Aorta (tissue), 5 donors: ENCODE results near the gene TCF20. TPM values are rescaled to one million over a fixed set of nuclear protein-coding genes. Genes with fewer than 3 reads are reported as not detected.
A peak's percentile ranks its signal among the peaks of the same experiment; 100 is the strongest.

Experiments used
- ATAC-seq: fragments of 200-7000 bp; cut with Tn5 transposase; one replicate; pipeline ENCODE4 v1.9.1; 2022; ENCODE audit warnings: moderate library complexity; ENCODE audit not compliant: low FRiP score
- DNase-seq, 2 donors: peaks; one replicate each; pipeline ENCODE4 v3.0.0-alpha.2; 2020
- H3K27ac ChIP-seq, 2 donors: one replicate each; pipeline ENCODE4 v1.5.1; 2013; ENCODE audit warnings: low read length in 2 of 2, mild to moderate bottlenecking in 2 of 2, moderate library complexity in 2 of 2, control low read depth in 1 of 2, inconsistent platforms in 1 of 2, low read depth in 1 of 2
- H3K27me3 ChIP-seq, 2 donors: one replicate each; pipeline ENCODE4 v1.6.1; 2013; ENCODE audit warnings: control low read depth in 1 of 2, low read length in 1 of 2, mild to moderate bottlenecking in 1 of 2, moderate library complexity in 1 of 2; ENCODE audit not compliant: insufficient read depth in 2 of 2, control insufficient read depth in 1 of 2
- H3K36me3 ChIP-seq, 2 donors: one replicate each; pipeline ENCODE4 v1.6.1; 2013; ENCODE audit warnings: control low read depth in 1 of 2, low read length in 1 of 2, mild to moderate bottlenecking in 1 of 2; ENCODE audit not compliant: insufficient read depth in 2 of 2, control insufficient read depth in 1 of 2
- H3K4me1 ChIP-seq, 2 donors: one replicate each; pipeline ENCODE4 v1.6.1; 2013; ENCODE audit warnings: low read length in 2 of 2, control low read depth in 1 of 2, mild to moderate bottlenecking in 1 of 2, moderate library complexity in 1 of 2; ENCODE audit not compliant: insufficient read depth in 2 of 2, control insufficient read depth in 1 of 2
- H3K4me3 ChIP-seq, 2 donors: one replicate each; pipeline ENCODE4 v1.5.1; 2013; ENCODE audit warnings: low read length in 2 of 2, control low read depth in 1 of 2, mild to moderate bottlenecking in 1 of 2
- H3K9me3 ChIP-seq: one replicate; pipeline ENCODE4 v1.6.1; 2013; ENCODE audit warnings: mild to moderate bottlenecking, low read length; ENCODE audit not compliant: control insufficient read depth
- WGBS, 2 donors: extraction: QIAGEN DNeasy Blood & Tissue Kit; methylation state at CpG; one replicate each; pipeline ENCODE4 v1.1.7; 2013; 5-methylcytosine and 5-hydroxymethylcytosine counted together
- intact Hi-C, 2 donors: fragments of 100-400 bp; cut with DNase I; formaldehyde crosslinking; loops; one replicate each; pipeline versions ENCODE4 v1.14.2 to v1.15.0; 2022
- polyA plus RNA-seq, 2 donors: library from polyadenylated mRNA; stranded (reverse); fragments of 200-250 nt; gene quantifications; one replicate each; pipeline ENCODE4 v1.2.3, GENCODE V29; 2013
- total RNA-seq, 2 donors: library from RNA; stranded (reverse); fragmentation: NEBNext Ultra II Directional; extraction: Animal tissue kit (Norgen Biotek cat#: 25700); gene quantifications; one replicate each; pipeline ENCODE4 v1.2.1, GENCODE V29; 2021
- donor health status: healthy with polysubstance abuse.
- donor health status: Bipolar disorder and iron deficiency.
- donor health status: DM: no; HTN: no; CAD: no.
- donor health status: DM: no; HTN: no; CAD: no.
- donor health status: DM: yes; HTN: yes; CAD: no.

Gene TCF20
- total and polyA plus RNA-seq, 4 donors = 6.1 to 42.9 (median 18.4) TPM

DNA sequence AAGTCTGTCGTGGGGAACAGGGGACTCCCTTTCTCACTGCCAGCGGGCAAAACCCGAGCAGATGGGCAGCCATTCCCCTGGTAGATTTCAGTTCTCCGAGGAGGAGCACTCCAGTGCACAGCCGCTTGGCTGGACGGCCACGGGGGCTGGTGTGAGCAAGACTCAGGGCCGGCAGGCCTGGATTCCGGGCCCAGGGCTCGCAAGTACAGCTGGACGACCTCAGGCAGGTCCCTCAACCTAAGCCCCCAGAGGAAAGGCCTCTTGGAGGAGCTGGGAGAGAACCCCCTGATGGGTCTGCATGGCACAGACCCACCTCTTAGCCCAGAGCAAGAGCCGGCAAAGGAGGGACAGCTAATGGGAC, 31.3 kb upstream of the TCF20 start:
- Histone ChIP-seq H3K4me1 (no peaks in the 10 kb centered on the region), H3K36me3 (no peaks in the 10 kb centered on the region), H3K27me3 (no peaks in the 10 kb centered on the region), H3K27ac (no peak overlapping the region), H3K4me3 (no peak overlapping the region), H3K9me3 (no peaks in the 10 kb centered on the region)
- 71 to 73% methylated on average over 11 to 12 of the region's 12 CpGs for WGBS, 2 donors
- ATAC-seq = no peak
- DNase-seq = no peak
- intact Hi-C loops = no loop called here

DNA sequence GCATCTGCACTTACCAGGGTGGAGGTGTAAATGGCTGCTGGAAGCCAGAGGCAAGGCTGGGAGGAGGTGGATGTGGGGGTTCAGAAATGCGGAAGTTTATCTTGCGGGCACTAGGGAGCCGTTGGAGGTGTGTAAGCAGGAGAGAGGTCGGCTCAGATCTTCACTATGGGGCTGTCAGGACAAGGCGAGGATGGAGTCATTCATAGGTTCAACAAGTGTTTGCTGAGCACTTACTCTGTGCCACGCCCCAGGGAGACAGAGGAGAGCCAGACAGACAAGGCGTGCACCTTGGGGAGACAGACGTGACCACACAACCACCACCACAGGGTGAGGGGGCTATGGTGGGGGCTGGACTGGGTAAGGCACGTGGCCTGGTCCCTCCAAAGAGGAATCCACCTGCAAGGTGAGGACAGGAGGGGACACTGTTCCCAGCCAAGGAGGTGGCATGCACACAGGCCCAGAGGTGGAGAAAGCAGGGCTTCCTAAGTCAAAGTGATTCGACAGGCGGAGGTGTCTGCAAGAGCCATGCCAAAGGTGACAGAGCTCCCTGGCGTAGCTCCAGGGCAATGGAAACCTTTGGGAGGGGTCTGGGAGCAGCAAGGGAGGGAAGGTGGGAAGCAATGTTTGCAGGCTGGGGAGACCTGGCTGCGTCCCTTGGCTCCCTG, 30.8 kb upstream of the TCF20 start:
- DNase-seq = no peak
- no peaks in the 10 kb centered on the region for H3K4me1 ChIP-seq
- no peaks in the 10 kb centered on the region for H3K27me3 ChIP-seq
- no peaks in the 10 kb centered on the region for H3K36me3 ChIP-seq
- H3K27ac ChIP-seq = no peak overlapping the region
- 77% methylated on average over 13 of the region's 13 CpGs for WGBS, 2 donors
- intact Hi-C loops = no loop called here
- no peak overlapping the region for H3K4me3 ChIP-seq
- H3K9me3 ChIP-seq = no peaks in the 10 kb centered on the region
- ATAC-seq = no peak

DNA sequence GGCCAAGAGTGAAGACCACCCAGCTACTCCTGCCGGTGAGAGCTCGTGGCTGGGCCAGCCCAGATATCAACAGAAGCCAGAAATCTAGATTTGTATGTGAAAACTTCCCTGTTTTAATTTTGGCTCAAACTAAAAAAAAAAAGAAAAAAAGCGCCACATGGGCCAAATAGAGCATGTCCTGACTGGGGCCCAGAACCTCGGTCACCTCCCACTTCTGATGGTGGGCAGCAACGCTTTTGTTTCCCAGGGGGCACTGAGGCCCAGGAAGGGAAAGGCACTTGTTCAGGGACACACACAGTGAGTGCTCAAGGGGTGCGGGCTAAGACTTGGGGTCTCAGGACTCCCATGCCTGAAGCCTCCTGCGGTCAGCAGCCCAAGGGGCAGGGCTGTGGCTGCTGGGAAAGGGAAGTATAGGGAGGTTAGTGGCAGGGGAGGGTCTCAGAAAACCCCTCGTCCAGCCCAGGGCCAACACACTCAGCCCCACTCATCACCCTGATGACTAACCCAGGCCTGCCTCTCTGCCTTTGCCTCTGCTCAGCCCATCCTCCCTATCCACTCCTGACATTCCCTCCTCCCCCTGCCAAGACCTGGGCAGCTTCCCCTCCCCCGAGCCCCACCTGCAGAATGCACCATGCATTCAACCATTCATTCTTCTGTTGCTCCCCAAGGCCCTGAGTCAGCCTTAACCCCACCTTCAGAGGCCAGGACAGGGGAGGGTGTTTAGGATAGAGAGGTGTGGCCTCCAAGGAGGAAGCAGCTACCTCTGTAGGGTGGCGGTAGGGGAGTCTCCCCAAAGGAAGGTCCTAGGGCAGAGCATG, 30.0 kb upstream of the TCF20 start:
- Histone ChIP-seq H3K27ac (no peak overlapping the region), H3K4me3 (no peak overlapping the region), H3K4me1 (no peaks in the 10 kb centered on the region), H3K9me3 (no peaks in the 10 kb centered on the region), H3K27me3 (no peaks in the 10 kb centered on the region), H3K36me3 (no peaks in the 10 kb centered on the region)
- intact Hi-C loops = no loop called here
- DNase-seq (no peak), ATAC-seq (no peak)
- 38 to 40% methylated on average over 9 to 10 of the region's 10 CpGs for WGBS, 2 donors

DNA sequence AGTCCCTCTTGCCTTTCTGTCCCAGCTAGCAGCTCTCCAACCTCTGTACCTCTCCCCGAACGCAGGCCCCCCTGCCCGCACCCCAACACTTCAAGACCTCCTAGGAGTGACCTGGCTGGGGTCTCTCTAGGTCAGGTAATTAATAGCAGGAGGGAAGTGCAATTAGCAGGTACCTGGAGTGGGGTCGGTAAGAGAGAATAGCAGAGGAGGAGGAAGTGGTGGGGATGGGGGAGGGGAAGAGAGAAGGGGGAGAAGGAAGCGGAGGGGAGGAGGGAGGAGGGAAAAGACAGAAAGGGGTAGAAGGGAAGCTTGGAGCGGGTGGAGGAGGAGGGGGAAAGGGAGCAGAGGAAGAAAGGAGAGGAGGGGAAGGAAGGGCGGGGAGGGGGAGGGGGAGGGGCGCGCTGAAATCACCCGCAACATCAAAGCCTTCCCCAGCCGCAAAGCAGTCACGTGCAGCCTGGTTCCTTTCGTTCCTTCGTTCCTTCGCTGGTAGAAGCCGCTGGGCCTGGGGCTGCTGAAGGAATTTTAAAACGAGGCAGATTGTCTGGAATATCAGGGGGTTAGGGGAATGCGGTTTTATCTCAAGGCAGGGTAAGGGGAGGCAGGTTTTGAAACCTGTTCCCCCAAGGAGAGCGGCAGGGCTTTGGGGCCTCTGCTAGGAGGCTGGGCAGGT, 29.3 kb upstream of the TCF20 start:
- Histone ChIP-seq H3K36me3 (no peaks in the 10 kb centered on the region), H3K4me1 (no peaks in the 10 kb centered on the region), H3K27me3 (no peaks in the 10 kb centered on the region), H3K9me3 (no peaks in the 10 kb centered on the region), H3K27ac (no peak overlapping the region), H3K4me3 (no peak overlapping the region)
- ATAC-seq (no peak), DNase-seq (peak in 1 of 2 donors; percentile 75)
- 11 to 13% methylated on average over 17 to 19 of the region's 19 CpGs for WGBS, 2 donors
- intact Hi-C loops = no loop called here

DNA sequence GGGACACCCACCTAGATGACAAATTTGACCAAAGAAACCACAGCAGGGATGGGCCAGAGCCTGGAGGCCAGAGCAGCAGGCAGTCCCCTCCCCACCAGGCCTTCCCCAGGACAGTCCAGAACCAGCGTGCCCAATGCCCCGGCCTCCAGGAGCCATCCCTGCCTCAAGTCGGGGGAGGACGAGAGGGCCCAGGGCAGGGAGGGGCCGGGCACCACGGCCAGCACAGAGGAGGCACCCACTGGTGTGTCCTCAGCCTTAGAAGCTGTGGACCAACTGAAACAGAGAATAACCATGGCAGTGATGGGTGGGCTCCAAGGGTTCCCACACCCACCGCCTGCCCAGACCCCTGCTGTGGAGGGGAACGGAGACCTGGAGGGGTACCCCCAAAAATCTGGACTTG, 28.3 kb upstream of the TCF20 start:
- Histone ChIP-seq H3K27me3 (no peaks in the 10 kb centered on the region), H3K4me3 (no peak overlapping the region), H3K9me3 (no peaks in the 10 kb centered on the region), H3K36me3 (no peaks in the 10 kb centered on the region), H3K4me1 (no peaks in the 10 kb centered on the region), H3K27ac (no peak overlapping the region)
- intact Hi-C loops = no loop called here
- 64 to 73% methylated on average over 8 of the region's 8 CpGs for WGBS, 2 donors
- no peak for DNase-seq
- no peak for ATAC-seq

DNA sequence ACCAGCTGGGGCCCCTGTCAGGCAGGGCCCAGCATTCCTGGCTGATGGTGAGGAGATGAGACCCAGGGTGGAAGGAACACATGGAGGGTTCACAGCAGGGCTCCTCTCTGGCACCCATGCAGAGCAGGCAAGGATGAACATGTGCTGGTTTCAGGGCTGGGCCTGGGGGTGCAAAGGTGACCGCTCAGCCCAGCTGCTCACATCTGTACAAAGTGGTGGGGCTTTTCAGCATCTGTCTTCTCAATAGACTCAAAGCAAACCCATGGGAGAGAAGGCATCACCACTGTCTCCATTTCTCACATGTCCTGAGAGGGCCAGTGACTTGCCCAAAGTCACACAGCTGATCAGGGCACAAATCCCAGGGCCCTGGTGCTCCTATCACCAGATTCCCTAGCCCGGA, 27.3 kb upstream of the TCF20 start:
- no peak for DNase-seq
- intact Hi-C loops = no loop called here
- Histone ChIP-seq H3K9me3 (no peaks in the 10 kb centered on the region), H3K4me1 (no peaks in the 10 kb centered on the region), H3K4me3 (no peak overlapping the region), H3K27me3 (no peaks in the 10 kb centered on the region), H3K36me3 (no peaks in the 10 kb centered on the region), H3K27ac (no peak overlapping the region)
- 74 to 79% methylated on average over 2 of the region's 2 CpGs for WGBS, 2 donors
- no peak for ATAC-seq

DNA sequence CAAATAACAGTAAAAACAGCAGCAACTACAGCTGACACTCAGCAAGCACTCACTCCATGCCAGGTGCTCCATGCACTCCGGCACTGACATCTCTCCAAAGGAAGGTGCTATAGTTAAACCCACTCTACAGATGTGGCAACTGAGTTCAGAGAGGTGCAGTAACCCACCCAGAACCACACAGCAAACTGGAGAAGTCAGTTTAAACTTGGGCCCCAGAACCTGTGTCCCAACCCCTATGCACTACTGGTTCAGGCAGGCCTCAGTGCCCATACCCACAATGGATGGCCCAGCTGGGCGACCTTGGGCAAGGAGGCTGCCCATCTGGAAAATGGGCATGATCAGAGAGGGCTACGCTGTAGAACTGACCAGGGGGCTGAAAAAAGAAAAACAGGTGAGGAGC, 26.4 kb upstream of the TCF20 start:
- Histone ChIP-seq H3K9me3 (no peaks in the 10 kb centered on the region), H3K36me3 (no peaks in the 10 kb centered on the region), H3K27me3 (no peaks in the 10 kb centered on the region), H3K27ac (no peak overlapping the region), H3K4me3 (no peak overlapping the region), H3K4me1 (no peaks in the 10 kb centered on the region)
- no peak for DNase-seq
- ATAC-seq = no peak
- intact Hi-C loops = no loop called here
- 91% methylated on average over 3 of the region's 3 CpGs for WGBS, 2 donors

DNA sequence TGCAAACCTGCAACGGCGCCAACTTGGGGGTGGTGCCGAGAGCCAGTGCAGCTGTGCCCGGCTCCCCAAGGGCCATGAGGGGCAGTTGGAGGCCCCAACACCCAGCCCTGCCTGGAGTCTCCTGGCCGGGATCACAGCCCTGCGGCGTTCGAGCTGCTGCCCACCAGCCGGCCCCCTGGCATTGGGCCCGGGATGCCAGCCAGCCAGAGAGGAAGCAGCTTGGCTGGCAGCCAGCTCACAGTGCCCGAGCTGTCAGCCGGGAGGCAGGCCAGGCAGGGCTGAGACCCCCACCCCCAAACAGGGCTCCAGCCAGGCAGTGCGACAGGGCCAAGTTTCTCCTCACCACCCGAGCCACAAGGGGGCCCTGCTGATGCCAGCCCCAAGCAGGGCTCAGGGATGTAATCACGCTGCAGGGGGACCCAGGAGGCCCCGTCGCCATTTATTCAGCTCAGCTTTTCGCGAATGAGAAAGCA, 26.0 kb upstream of the TCF20 start:
- no peak overlapping the region for H3K27ac ChIP-seq
- WGBS, 2 donors = 5 to 6% methylated on average over 16 to 19 of the region's 19 CpGs
- no peaks in the 10 kb centered on the region for H3K27me3 ChIP-seq
- no peak overlapping the region for H3K4me3 ChIP-seq
- ATAC-seq (no peak), DNase-seq (no peak)
- no peaks in the 10 kb centered on the region for H3K4me1 ChIP-seq
- intact Hi-C loops = no loop called here
- no peaks in the 10 kb centered on the region for H3K9me3 ChIP-seq
- H3K36me3 ChIP-seq = no peaks in the 10 kb centered on the region
